Kidney (tissue), 14 donors: ENCODE data around the gene CLCA2. TPM values are rescaled to one million over a fixed set of nuclear protein-coding genes. Genes with fewer than 3 reads are reported as not detected.

Experiments used
- DNase-seq, 5 donors: peaks; one replicate each; pipeline ENCODE4 v3.0.0-alpha.2; 2013 to 2020
- FAIRE-seq: peaks from 2 replicates; lab custom pipeline; 2012; peaks lifted over from hg19 to GRCh38; lab: Jason Lieb, UNC
- H3K27ac ChIP-seq, 2 donors: one replicate each; pipeline ENCODE4 v1.7.0; 2013; ENCODE audit warnings: low read depth in 2 of 2, low read length in 2 of 2, inconsistent platforms in 1 of 2
- H3K27me3 ChIP-seq: one replicate; pipeline ENCODE4 v1.7.1; 2013; ENCODE audit warnings: low read length, inconsistent platforms; ENCODE audit not compliant: control insufficient read depth, insufficient read depth
- H3K36me3 ChIP-seq, 3 donors: one replicate each; pipeline versions ENCODE4 v1.7.0 to v1.7.1; 2013; ENCODE audit warnings: low read length in 3 of 3, control low read depth in 1 of 3, inconsistent platforms in 1 of 3; ENCODE audit not compliant: insufficient read depth in 3 of 3, control insufficient read depth in 2 of 3
- H3K4me1 ChIP-seq, 3 donors: one replicate each; pipeline versions ENCODE4 v1.7.0 to v1.7.1; 2013; ENCODE audit warnings: low read length in 3 of 3, inconsistent platforms in 1 of 3, low read depth in 1 of 3; ENCODE audit not compliant: control insufficient read depth in 2 of 3, insufficient read depth in 2 of 3
- H3K4me3 ChIP-seq, 3 donors: one replicate each; pipeline versions ENCODE4 v1.7.0 to v1.8.1; 2013; ENCODE audit warnings: low read length in 3 of 3, control low read depth in 1 of 3, inconsistent platforms in 1 of 3
- H3K9ac ChIP-seq, 3 donors: one replicate each; pipeline versions ENCODE4 v1.7.0 to v1.7.1; 2013; ENCODE audit warnings: low read length in 3 of 3, control low read depth in 1 of 3, inconsistent platforms in 1 of 3
- H3K9me3 ChIP-seq, 3 donors: one replicate each; pipeline versions ENCODE4 v1.7.0 to v1.7.1; 2013; ENCODE audit warnings: low read length in 3 of 3, control low read depth in 1 of 3, inconsistent platforms in 1 of 3; ENCODE audit not compliant: control insufficient read depth in 2 of 3, insufficient read depth in 1 of 3
- CTCF ChIP-seq: IDR thresholded peaks from 3 replicates; pipeline ENCODE4 v1.5.1; 2012; ENCODE audit warnings: mild to moderate bottlenecking, moderate library complexity, borderline replicate concordance; ENCODE audit not compliant: insufficient read depth; ENCODE audit errors: extremely low read depth
- intact Hi-C: fragments of 100-400 bp; cut with DNase I; formaldehyde crosslinking; loops from one replicate; pipeline ENCODE4 v1.11.1; 2022
- polyA plus RNA-seq: library from polyadenylated mRNA; stranded (reverse); fragments of 350-450 nt; fragmentation: Illumina TruSeq; extraction: RNeasy Lipid Tissue Mini Kit (QIAGEN cat#74804); gene quantifications from one replicate; pipeline ENCODE4 v1.2.3, GENCODE V29; 2014; ENCODE audit warnings: low read depth, low replicate concordance; ENCODE audit not compliant: insufficient read depth
- total RNA-seq: library from RNA; stranded (reverse); fragmentation: NEBNext Ultra II Directional; extraction: Animal tissue kit (Norgen Biotek cat#: 25700); gene quantifications from one replicate; pipeline ENCODE4 v1.2.1, GENCODE V29; 2021
- donor health status: control.
- donor health status: control.
- donor health status: control.
- donor health status: control.
- donor health status: control.
- donor health status: DM: yes; HTN: yes; CAD: no.
- donor health status: Normal renal cell carcinoma (clear cell type).

Gene CLCA2
- total and polyA plus RNA-seq, 2 donors from 2014 or later: not detected

GRCh38 chr1:86395751-86396497 lies 28.0 kb upstream of the CLCA2 start, which contains the start of gene ODF2L:
TSS of gene ODF2L (minus strand) at chr1:86396323. CDS start at chr1:86387027, 9,296 bp downstream.
- Histone ChIP-seq H3K27me3 (no peaks in the 10 kb centered on the region), H3K27ac (peak within 1 kb of the TSS; percentile 74 to 82), H3K4me3 (peak within 1 kb of the TSS; percentile 72 to 99 (median 97)), H3K36me3 (no peaks in the 10 kb centered on the region), H3K4me1 (peaks cover 0 to 4% (median 3%) of the 10 kb centered on the region in 3 donors), H3K9me3 (no peaks in the 10 kb centered on the region), H3K9ac (peak within 1 kb of the TSS; percentile 61 to 95 (median 95))
- intact Hi-C loops: no loop called here
- DNase-seq: peak; percentile 93 to 97 (median 94)
- no peak for TF ChIP-seq CTCF
- peak; percentile 82 for FAIRE-seq

- Histone ChIP-seq H3K9ac (peak overlapping the region; percentile 51 to 95 (median 95)), H3K4me1 (peaks cover 0 to 4% (median 3%) of the 10 kb centered on the region in 3 donors), H3K9me3 (no peaks in the 10 kb centered on the region), H3K27ac (peak overlapping the region; percentile 45 to 65), H3K27me3 (no peaks in the 10 kb centered on the region), H3K36me3 (no peaks in the 10 kb centered on the region), H3K4me3 (peak overlapping the region; percentile 72 to 99 (median 97))
- intact Hi-C loops: no loop called here
- no peak for DNase-seq
- no peak for FAIRE-seq
- no peak for TF ChIP-seq CTCF
Measured at GRCh38 chr1:86396498-86396890, 27.5 kb upstream of the CLCA2 start.

GRCh38 chr1:86409416-86410021 lies 14.5 kb upstream of the CLCA2 start:
- H3K4me1 ChIP-seq: no peaks in the 10 kb centered on the region
- no peak for TF ChIP-seq CTCF
- H3K9ac ChIP-seq: no peak overlapping the region
- no peaks in the 10 kb centered on the region for H3K36me3 ChIP-seq
- intact Hi-C loops: no loop called here
- H3K27me3 ChIP-seq: no peaks in the 10 kb centered on the region
- H3K27ac ChIP-seq: no peak overlapping the region
- H3K4me3 ChIP-seq: no peak overlapping the region
- DNase-seq: no peak
- no peak for FAIRE-seq
- H3K9me3 ChIP-seq: no peaks in the 10 kb centered on the region
